ENCODE measurements around the gene NR1I3.

NR1I3 gene, protein sequence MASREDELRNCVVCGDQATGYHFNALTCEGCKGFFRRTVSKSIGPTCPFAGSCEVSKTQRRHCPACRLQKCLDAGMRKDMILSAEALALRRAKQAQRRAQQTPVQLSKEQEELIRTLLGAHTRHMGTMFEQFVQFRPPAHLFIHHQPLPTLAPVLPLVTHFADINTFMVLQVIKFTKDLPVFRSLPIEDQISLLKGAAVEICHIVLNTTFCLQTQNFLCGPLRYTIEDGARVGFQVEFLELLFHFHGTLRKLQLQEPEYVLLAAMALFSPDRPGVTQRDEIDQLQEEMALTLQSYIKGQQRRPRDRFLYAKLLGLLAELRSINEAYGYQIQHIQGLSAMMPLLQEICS

GRCh38 chr1:161238039-161238473 lies at the start of gene NR1I3:
TSS of gene NR1I3 (minus strand) at chr1:161238203. CDS start at chr1:161236565, 1,638 bp downstream.
- no CpG with 5 or more reads among the region's 4 CpGs for WGBS (ENCODE audit: insufficient coverage, insufficient read length)
- H3K36me3 ChIP-seq (ENCODE audit: control insufficient read depth, insufficient read depth, low read length) = no peaks in the 10 kb centered on the region
- DNase-seq (ENCODE audit: low read depth, low spot score) = no peak
- H3K27me3 ChIP-seq (ENCODE audit: control insufficient read depth, insufficient read depth, low read length) = no peaks in the 10 kb centered on the region
- no peak within 1 kb of the TSS for H3K4me3 ChIP-seq (ENCODE audit: low read length)
- no peaks in the 10 kb centered on the region for H3K9me3 ChIP-seq (ENCODE audit: control insufficient read depth, insufficient read depth, low read length)
- H3K27ac ChIP-seq (ENCODE audit: low read length) = no peak within 1 kb of the TSS
- no peaks in the 10 kb centered on the region for H3K4me1 ChIP-seq (ENCODE audit: control insufficient read depth, insufficient read depth, low read length)

DNA sequence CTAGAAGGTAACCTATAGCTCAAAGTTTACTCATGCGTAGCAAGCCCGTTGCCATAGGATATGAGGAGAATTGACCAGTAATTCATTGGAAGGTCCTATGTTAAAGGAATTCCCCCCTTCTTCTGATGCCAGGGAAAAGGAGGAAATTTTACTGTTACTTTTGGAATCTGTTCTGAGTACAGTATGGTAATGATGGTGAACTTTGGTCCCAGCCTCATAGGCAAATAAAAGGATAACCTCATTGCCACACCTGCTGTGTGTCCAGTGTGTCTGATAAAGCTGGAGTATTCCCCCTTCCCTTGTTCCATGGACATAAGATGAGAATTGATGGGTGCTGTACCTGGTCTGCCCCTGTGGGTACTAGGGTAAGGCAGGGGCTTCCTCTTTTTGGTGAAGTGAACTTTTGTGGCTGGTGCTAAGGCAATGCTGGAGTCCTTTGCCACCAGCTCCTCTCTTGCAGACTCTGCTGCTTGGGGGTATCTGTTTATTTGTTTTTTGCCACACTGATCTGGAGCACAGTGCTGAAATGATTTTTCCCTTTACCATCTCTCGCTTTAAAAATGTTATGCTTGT lies 49.6 kb upstream of the NR1I3 start:
- no CpG with 5 or more reads among the region's 3 CpGs for WGBS (ENCODE audit: insufficient coverage, insufficient read length)
- DNase-seq (ENCODE audit: low read depth, low spot score) = no peak
- no peak overlapping the region for H3K4me3 ChIP-seq (ENCODE audit: low read length)
- H3K27ac ChIP-seq (ENCODE audit: low read length) = no peak overlapping the region
- H3K9me3 ChIP-seq (ENCODE audit: control insufficient read depth, insufficient read depth, low read length) = no peaks in the 10 kb centered on the region
- no peaks in the 10 kb centered on the region for H3K27me3 ChIP-seq (ENCODE audit: control insufficient read depth, insufficient read depth, low read length)
- no peaks in the 10 kb centered on the region for H3K36me3 ChIP-seq (ENCODE audit: control insufficient read depth, insufficient read depth, low read length)
- no peaks in the 10 kb centered on the region for H3K4me1 ChIP-seq (ENCODE audit: control insufficient read depth, insufficient read depth, low read length)

DNA sequence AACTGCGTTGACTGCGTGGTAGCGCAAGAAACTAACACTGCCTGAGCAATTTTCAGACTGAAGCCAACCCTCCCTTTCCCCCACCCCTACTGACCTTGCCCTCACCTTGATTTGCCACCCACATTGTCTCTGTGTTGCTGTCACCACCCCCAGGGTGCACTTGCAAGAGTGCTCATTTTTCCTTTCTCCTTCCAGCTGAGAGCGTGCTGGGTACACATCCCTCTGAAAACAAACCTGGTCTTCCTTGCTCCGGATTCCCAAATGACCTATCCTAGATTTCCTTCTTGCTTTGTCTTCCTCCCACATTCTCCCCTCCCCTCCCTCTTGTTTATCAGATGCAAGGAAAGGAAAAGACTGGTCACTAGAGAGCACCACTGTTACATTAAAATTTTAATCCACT lies 47.5 kb upstream of the NR1I3 start:
- Histone ChIP-seq H3K9me3 (ENCODE audit: control insufficient read depth, insufficient read depth, low read length) (no peaks in the 10 kb centered on the region), H3K27ac (ENCODE audit: low read length) (no peak overlapping the region), H3K4me3 (ENCODE audit: low read length) (no peak overlapping the region), H3K36me3 (ENCODE audit: control insufficient read depth, insufficient read depth, low read length) (no peaks in the 10 kb centered on the region), H3K4me1 (ENCODE audit: control insufficient read depth, insufficient read depth, low read length) (no peaks in the 10 kb centered on the region), H3K27me3 (ENCODE audit: control insufficient read depth, insufficient read depth, low read length) (no peaks in the 10 kb centered on the region)
- DNase-seq (ENCODE audit: low read depth, low spot score) = no peak
- WGBS (ENCODE audit: insufficient coverage, insufficient read length) = no CpG with 5 or more reads among the region's 5 CpGs

GRCh38 chr1:161285113-161285512 lies 47.1 kb upstream of the NR1I3 start:
- Histone ChIP-seq H3K9me3 (ENCODE audit: control insufficient read depth, insufficient read depth, low read length) (no peaks in the 10 kb centered on the region), H3K27ac (ENCODE audit: low read length) (no peak overlapping the region), H3K4me1 (ENCODE audit: control insufficient read depth, insufficient read depth, low read length) (no peaks in the 10 kb centered on the region), H3K27me3 (ENCODE audit: control insufficient read depth, insufficient read depth, low read length) (no peaks in the 10 kb centered on the region), H3K36me3 (ENCODE audit: control insufficient read depth, insufficient read depth, low read length) (no peaks in the 10 kb centered on the region), H3K4me3 (ENCODE audit: low read length) (no peak overlapping the region)
- WGBS (ENCODE audit: insufficient coverage, insufficient read length) = no CpG with 5 or more reads among the region's 2 CpGs
- DNase-seq (ENCODE audit: low read depth, low spot score) = no peak

GRCh38 chr1:161282991-161283390 lies 45.0 kb upstream of the NR1I3 start:
- H3K27ac ChIP-seq (ENCODE audit: low read length) = no peak overlapping the region
- DNase-seq (ENCODE audit: low read depth, low spot score) = no peak
- no peaks in the 10 kb centered on the region for H3K36me3 ChIP-seq (ENCODE audit: control insufficient read depth, insufficient read depth, low read length)
- H3K9me3 ChIP-seq (ENCODE audit: control insufficient read depth, insufficient read depth, low read length) = no peaks in the 10 kb centered on the region
- no peak overlapping the region for H3K4me3 ChIP-seq (ENCODE audit: low read length)
- no peaks in the 10 kb centered on the region for H3K27me3 ChIP-seq (ENCODE audit: control insufficient read depth, insufficient read depth, low read length)
- H3K4me1 ChIP-seq (ENCODE audit: control insufficient read depth, insufficient read depth, low read length) = no peaks in the 10 kb centered on the region
- WGBS (ENCODE audit: insufficient coverage, insufficient read length) = no CpG with 5 or more reads among the region's 1 CpG

DNA sequence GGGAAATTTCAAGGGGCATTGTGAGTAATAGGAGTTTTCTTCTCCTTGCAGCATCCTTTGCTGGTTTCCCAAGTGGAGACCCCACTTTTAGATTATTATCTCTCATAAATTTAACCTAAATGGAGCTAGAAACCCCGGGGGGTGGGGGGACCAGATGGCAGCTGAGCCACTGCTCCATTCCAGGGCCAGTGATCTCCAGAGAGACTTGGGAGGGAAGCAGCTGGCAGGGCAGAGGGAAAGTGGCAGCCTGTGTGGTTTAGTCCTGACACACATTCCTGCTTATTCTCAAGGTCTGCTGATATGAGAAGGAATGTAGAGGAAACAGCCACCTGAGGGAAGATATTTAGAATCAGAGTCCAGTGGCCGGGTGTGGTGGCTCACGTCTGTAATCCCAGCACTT lies 36.9 kb upstream of the NR1I3 start:
- DNase-seq (ENCODE audit: low read depth, low spot score) = no peak
- H3K4me1 ChIP-seq (ENCODE audit: control insufficient read depth, insufficient read depth, low read length) = no peaks in the 10 kb centered on the region
- H3K4me3 ChIP-seq (ENCODE audit: low read length) = no peak overlapping the region
- H3K27ac ChIP-seq (ENCODE audit: low read length) = no peak overlapping the region
- no peaks in the 10 kb centered on the region for H3K9me3 ChIP-seq (ENCODE audit: control insufficient read depth, insufficient read depth, low read length)
- H3K27me3 ChIP-seq (ENCODE audit: control insufficient read depth, insufficient read depth, low read length) = no peaks in the 10 kb centered on the region
- H3K36me3 ChIP-seq (ENCODE audit: control insufficient read depth, insufficient read depth, low read length) = no peaks in the 10 kb centered on the region
- WGBS (ENCODE audit: insufficient coverage, insufficient read length) = no CpG with 5 or more reads among the region's 3 CpGs

- H3K36me3 ChIP-seq (ENCODE audit: control insufficient read depth, insufficient read depth, low read length) = no peaks in the 10 kb centered on the region
- H3K4me1 ChIP-seq (ENCODE audit: control insufficient read depth, insufficient read depth, low read length) = no peaks in the 10 kb centered on the region
- no peaks in the 10 kb centered on the region for H3K9me3 ChIP-seq (ENCODE audit: control insufficient read depth, insufficient read depth, low read length)
- WGBS (ENCODE audit: insufficient coverage, insufficient read length) = no CpG with 5 or more reads among the region's 3 CpGs
- no peak overlapping the region for H3K27ac ChIP-seq (ENCODE audit: low read length)
- H3K4me3 ChIP-seq (ENCODE audit: low read length) = no peak overlapping the region
- no peak for DNase-seq (ENCODE audit: low read depth, low spot score)
- no peaks in the 10 kb centered on the region for H3K27me3 ChIP-seq (ENCODE audit: control insufficient read depth, insufficient read depth, low read length)
These were observed 35.4 kb upstream of the NR1I3 start for GRCh38 chr1:161273402-161273801.

GRCh38 chr1:161267321-161267720 lies 29.3 kb upstream of the NR1I3 start:
- H3K4me3 ChIP-seq (ENCODE audit: low read length) = no peak overlapping the region
- DNase-seq (ENCODE audit: low read depth, low spot score) = no peak
- H3K4me1 ChIP-seq (ENCODE audit: control insufficient read depth, insufficient read depth, low read length) = no peaks in the 10 kb centered on the region
- no peaks in the 10 kb centered on the region for H3K36me3 ChIP-seq (ENCODE audit: control insufficient read depth, insufficient read depth, low read length)
- WGBS (ENCODE audit: insufficient coverage, insufficient read length) = no CpG with 5 or more reads among the region's 3 CpGs
- H3K9me3 ChIP-seq (ENCODE audit: control insufficient read depth, insufficient read depth, low read length) = no peaks in the 10 kb centered on the region
- no peaks in the 10 kb centered on the region for H3K27me3 ChIP-seq (ENCODE audit: control insufficient read depth, insufficient read depth, low read length)
- H3K27ac ChIP-seq (ENCODE audit: low read length) = no peak overlapping the region

DNA sequence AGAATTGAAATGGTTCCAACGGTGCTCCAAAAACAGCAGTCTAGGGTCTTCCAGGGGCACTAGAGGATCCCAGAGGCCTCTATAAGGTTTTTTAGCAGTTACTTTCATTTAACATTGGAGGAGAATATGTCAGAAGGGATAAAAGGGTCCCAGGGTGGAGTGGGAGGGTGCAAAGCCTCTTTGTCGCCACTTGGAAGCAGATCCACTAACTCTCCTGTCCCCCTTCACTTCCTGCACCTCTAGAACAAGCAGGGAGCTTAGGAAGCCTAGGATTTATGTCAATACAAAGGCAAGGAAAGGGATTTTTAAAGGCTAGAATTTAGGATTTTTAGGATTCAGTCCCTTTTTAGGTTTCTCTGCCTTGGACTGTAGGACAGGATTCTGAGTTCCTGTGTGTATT lies 28.8 kb upstream of the NR1I3 start:
- H3K4me1 ChIP-seq (ENCODE audit: control insufficient read depth, insufficient read depth, low read length) = no peaks in the 10 kb centered on the region
- WGBS (ENCODE audit: insufficient coverage, insufficient read length) = no CpG with 5 or more reads among the region's 2 CpGs
- no peak overlapping the region for H3K27ac ChIP-seq (ENCODE audit: low read length)
- no peaks in the 10 kb centered on the region for H3K9me3 ChIP-seq (ENCODE audit: control insufficient read depth, insufficient read depth, low read length)
- H3K4me3 ChIP-seq (ENCODE audit: low read length) = no peak overlapping the region
- no peak for DNase-seq (ENCODE audit: low read depth, low spot score)
- no peaks in the 10 kb centered on the region for H3K27me3 ChIP-seq (ENCODE audit: control insufficient read depth, insufficient read depth, low read length)
- no peaks in the 10 kb centered on the region for H3K36me3 ChIP-seq (ENCODE audit: control insufficient read depth, insufficient read depth, low read length)

- no CpG with 5 or more reads among the region's 3 CpGs for WGBS (ENCODE audit: insufficient coverage, insufficient read length)
- Histone ChIP-seq H3K27ac (ENCODE audit: low read length) (no peak overlapping the region), H3K9me3 (ENCODE audit: control insufficient read depth, insufficient read depth, low read length) (no peaks in the 10 kb centered on the region), H3K36me3 (ENCODE audit: control insufficient read depth, insufficient read depth, low read length) (no peaks in the 10 kb centered on the region), H3K4me3 (ENCODE audit: low read length) (no peak overlapping the region), H3K4me1 (ENCODE audit: control insufficient read depth, insufficient read depth, low read length) (no peaks in the 10 kb centered on the region), H3K27me3 (ENCODE audit: control insufficient read depth, insufficient read depth, low read length) (no peaks in the 10 kb centered on the region)
- no peak for DNase-seq (ENCODE audit: low read depth, low spot score)
These were observed 28.2 kb upstream of the NR1I3 start for GRCh38 chr1:161266202-161266601.

GRCh38 chr1:161265305-161265704 lies 27.3 kb upstream of the NR1I3 start:
- Histone ChIP-seq H3K36me3 (ENCODE audit: control insufficient read depth, insufficient read depth, low read length) (no peaks in the 10 kb centered on the region), H3K27me3 (ENCODE audit: control insufficient read depth, insufficient read depth, low read length) (peaks cover 2% of the 10 kb centered on the region; the same call in 1 of the 2 replicates), H3K9me3 (ENCODE audit: control insufficient read depth, insufficient read depth, low read length) (no peaks in the 10 kb centered on the region), H3K4me3 (ENCODE audit: low read length) (no peak overlapping the region), H3K4me1 (ENCODE audit: control insufficient read depth, insufficient read depth, low read length) (no peaks in the 10 kb centered on the region), H3K27ac (ENCODE audit: low read length) (no peak overlapping the region)
- WGBS (ENCODE audit: insufficient coverage, insufficient read length) = no CpG with 5 or more reads among the region's 5 CpGs
- DNase-seq (ENCODE audit: low read depth, low spot score) = no peak
